A549 treated with Hydrocortisone at 1 μM for 4 hours (cell line): Measurements from ENCODE around the gene TCEANC. TPM values are rescaled to one million over a fixed set of nuclear protein-coding genes. Genes with fewer than 3 reads are reported as not detected.

ENCODE experiments used
- total RNA-seq: library from RNA; stranded (reverse); fragments of 200-300 nt; extraction: Qiagen RNA extraction; gene quantifications from 5 replicates; pipeline ENCODE4 v1.2.3, GENCODE V29; 2022

Gene TCEANC
- 0.59 to 0.99 TPM (median 0.66 TPM) in 5 replicates for total RNA-seq

GRCh38 chrX:13652850-13653693 is at the start of gene TCEANC:
Gene TCEANC (plus strand): TSS chrX:13653141. CDS start chrX:13662509, 9,368 bp downstream.

GRCh38 chrX:13688958-13689740 is 36.2 kb downstream of the TCEANC start, which contains the start of gene RAB9A:
Gene RAB9A (plus strand): TSS chrX:13689128. CDS start chrX:13708747, 19,619 bp downstream.

Other genes with a start within 250 kb of the TCEANC start
- 0.03 TPM in 1 of 5 replicates, not detected in the others for gene EGFL6, start 83.5 kb upstream of the TCEANC start, total RNA-seq
- 29.7 to 33.8 TPM (median 31.8 TPM) in 5 replicates for gene RAB9A, start 36.0 kb downstream of the TCEANC start, total RNA-seq
- 6.2 to 10.8 TPM (median 7.7 TPM) in 5 replicates for gene TRAPPC2, start 81.5 kb downstream of the TCEANC start, total RNA-seq
- gene OFD1, start 81.6 kb downstream of the TCEANC start, total RNA-seq, result 9.5 to 14.2 TPM (median 12.1 TPM) in 5 replicates
- 0.07 to 0.20 TPM (median 0.14 TPM) in 5 replicates for gene GPM6B, start 164.0 kb downstream of the TCEANC start, total RNA-seq